ENCODE results near the gene ARL13B. TPM values are rescaled to one million over a fixed set of nuclear protein-coding genes. Genes with fewer than 3 reads are reported as not detected.

ARL13B gene
- total and polyA plus RNA-seq, 10 of the 15 experiments (the other 5 are each of a cell fraction or from before 2014, with no cell fraction given): 3.0 to 10.4 (median 7.9) TPM

- SMC1A ChIA-PET (ENCODE audit: uncharacterized antibody, unreplicated experiment): interaction anchor here (2.0 kb wide), 1 partner anchor 20 kb away, joined by 11 read pairs; no protein-coding TSS in a partner anchor
- ATAC-seq (no peak), DNase-seq (ENCODE audit: low read depth, low spot score) (no peak), FAIRE-seq (no peak)
- Histone ChIP-seq H4K20me1 (ENCODE audit: control insufficient read depth, insufficient read depth) (no peaks in the 10 kb centered on the region), H3K27ac (ENCODE audit: control insufficient read depth, insufficient read depth) (no peak overlapping the region), H3K9ac (ENCODE audit: control insufficient read depth, insufficient read depth, low read length) (no peak overlapping the region), H3K4me3 (no peak overlapping the region), H3K9me3 (replicated peaks; ENCODE audit: control insufficient read depth, insufficient read depth, low read length) (no peaks in the 10 kb centered on the region), H2AFZ (ENCODE audit: control insufficient read depth, low read depth, low read length) (no peak overlapping the region), H3K4me1 (ENCODE audit: control insufficient read depth, insufficient read depth, low read length) (no peaks in the 10 kb centered on the region), H3K36me3 (ENCODE audit: control insufficient read depth in 2 of 2, insufficient read depth in 2 of 2, low read length in 1 of 2) (peaks cover 0 to 2% of the 10 kb centered on the region in 2 experiments; a peak in 2 of 4 replicates), H3K4me2 (ENCODE audit: control insufficient read depth, insufficient read depth) (no peak overlapping the region), H3K27me3 (replicated peaks in 1 of 2; ENCODE audit: control insufficient read depth in 2 of 2, insufficient read depth in 2 of 2, low read length in 1 of 2) (no peaks in the 10 kb centered on the region), H3K79me2 (ENCODE audit: control insufficient read depth, insufficient read depth, low read length) (no peaks in the 10 kb centered on the region)
- WGBS (ENCODE audit: insufficient coverage, insufficient replicate concordance, low lambda C conversion rate, missing lambda C conversion rate): 48% methylated on average over 2 of the region's 2 CpGs
- no TSS peak for BruUV-seq (replicated peaks)
- TF ChIP-seq KLF5 (IDR thresholded peaks at IDR 0.05; ENCODE audit: partially characterized antibody): no peak
- intact Hi-C loops (cut with micrococcal nuclease; ENCODE audit: unreplicated experiment) (no loop called here), in situ Hi-C loops (cut with MboI) (no loop called here)
- CTCF ChIA-PET: interaction anchor here (2.5 kb wide), 1 partner anchor 13 kb away, joined by 12 read pairs; no protein-coding TSS in a partner anchor
- RAD21 ChIA-PET (ENCODE audit: unreplicated experiment): interaction anchor here (0.6 kb wide), 1 partner anchor 64 kb away, joined by 3 read pairs; no protein-coding TSS in a partner anchor
- POLR2A ChIA-PET: interaction anchor here (1.2 kb wide), 1 partner anchor 10 kb away, joined by 4 read pairs; no protein-coding TSS in a partner anchor
Measured at GRCh38 chr3:94049267-94049666, 69.3 kb downstream of the ARL13B start.

- Histone ChIP-seq H3K36me3 (ENCODE audit: control insufficient read depth in 2 of 2, insufficient read depth in 2 of 2, low read length in 1 of 2) (no peaks in the 10 kb centered on the region), H2AFZ (ENCODE audit: control insufficient read depth, low read depth, low read length) (no peak overlapping the region), H3K4me3 (no peak overlapping the region), H3K27ac (ENCODE audit: control insufficient read depth, insufficient read depth) (no peak overlapping the region), H4K20me1 (ENCODE audit: control insufficient read depth, insufficient read depth) (no peaks in the 10 kb centered on the region), H3K79me2 (ENCODE audit: control insufficient read depth, insufficient read depth, low read length) (no peaks in the 10 kb centered on the region), H3K4me1 (ENCODE audit: control insufficient read depth, insufficient read depth, low read length) (no peaks in the 10 kb centered on the region), H3K9ac (ENCODE audit: control insufficient read depth, insufficient read depth, low read length) (no peak overlapping the region), H3K4me2 (ENCODE audit: control insufficient read depth, insufficient read depth) (no peak overlapping the region), H3K27me3 (replicated peaks in 1 of 2; ENCODE audit: control insufficient read depth in 2 of 2, insufficient read depth in 2 of 2, low read length in 1 of 2) (no peaks in the 10 kb centered on the region), H3K9me3 (replicated peaks; ENCODE audit: control insufficient read depth, insufficient read depth, low read length) (no peaks in the 10 kb centered on the region)
- no peak for FAIRE-seq
- intact Hi-C loops (cut with micrococcal nuclease; ENCODE audit: unreplicated experiment): no loop called here
- in situ Hi-C loops (cut with MboI): no loop called here
- ChIA-PET CTCF (interaction anchor here (1.1 to 2.5 kb wide), 3 partner anchors 14 to 19 kb away, joined by 4 to 12 read pairs (median 10); no protein-coding TSS in a partner anchor), SMC1A (ENCODE audit: uncharacterized antibody, unreplicated experiment) (interaction anchor here (0.6 to 2.0 kb wide), 5 partner anchors 12 to 32 kb away, joined by 3 to 11 read pairs (median 3); partner anchors contain the start of genes DHFR2 and NSUN3), POLR2A (no interaction called here), RAD21 (ENCODE audit: unreplicated experiment) (no interaction called here)
- no peak for ATAC-seq
- DNase-seq (ENCODE audit: low read depth, low spot score): no peak
- TF ChIP-seq MTA2 (IDR thresholded peaks at IDR 0.05; ENCODE audit: low read depth): no peak
- TF ChIP-seq HCFC1 (IDR thresholded peaks at IDR 0.05; ENCODE audit: low read length): no peak
- TF ChIP-seq CEBPB (IDR thresholded peaks at IDR 0.05; ENCODE audit: borderline replicate concordance in 1 of 2, low read depth in 2 of 2, low read length in 2 of 2): no peak
- TF ChIP-seq PML (IDR thresholded peaks at IDR 0.05; ENCODE audit: low read length): no peak
- no peak for TF ChIP-seq CHD1 (IDR thresholded peaks at IDR 0.05; ENCODE audit: low read depth, low read length)
- no peak for TF ChIP-seq MTA3 (IDR thresholded peaks at IDR 0.05; ENCODE audit: borderline replicate concordance, low read length)
- no peak for TF ChIP-seq SREBF1 (IDR thresholded peaks at IDR 0.05; ENCODE audit: low read length)
- TF ChIP-seq RAD51 (IDR thresholded peaks at IDR 0.05): no peak
- TF ChIP-seq YBX1 (IDR thresholded peaks at IDR 0.05): no peak
- TF ChIP-seq USF1 (IDR thresholded peaks at IDR 0.05; ENCODE audit: borderline replicate concordance, extremely low read length, insufficient read depth, low read depth, low read length): no peak
- TF ChIP-seq KDM1A (IDR thresholded peaks at IDR 0.05; ENCODE audit: borderline replicate concordance): no peak
- no peak for TF ChIP-seq CBX3 (IDR thresholded peaks at IDR 0.05; ENCODE audit: borderline replicate concordance, low read depth)
- no peak for TF ChIP-seq ZBTB40 (IDR thresholded peaks at IDR 0.05; ENCODE audit: borderline replicate concordance)
- BruUV-seq (replicated peaks): no TSS peak
Measured at GRCh38 chr3:94050546-94050945, 70.6 kb downstream of the ARL13B start.
